ENCODE measurements around the gene TP53I13.

Gene TP53I13

DNA sequence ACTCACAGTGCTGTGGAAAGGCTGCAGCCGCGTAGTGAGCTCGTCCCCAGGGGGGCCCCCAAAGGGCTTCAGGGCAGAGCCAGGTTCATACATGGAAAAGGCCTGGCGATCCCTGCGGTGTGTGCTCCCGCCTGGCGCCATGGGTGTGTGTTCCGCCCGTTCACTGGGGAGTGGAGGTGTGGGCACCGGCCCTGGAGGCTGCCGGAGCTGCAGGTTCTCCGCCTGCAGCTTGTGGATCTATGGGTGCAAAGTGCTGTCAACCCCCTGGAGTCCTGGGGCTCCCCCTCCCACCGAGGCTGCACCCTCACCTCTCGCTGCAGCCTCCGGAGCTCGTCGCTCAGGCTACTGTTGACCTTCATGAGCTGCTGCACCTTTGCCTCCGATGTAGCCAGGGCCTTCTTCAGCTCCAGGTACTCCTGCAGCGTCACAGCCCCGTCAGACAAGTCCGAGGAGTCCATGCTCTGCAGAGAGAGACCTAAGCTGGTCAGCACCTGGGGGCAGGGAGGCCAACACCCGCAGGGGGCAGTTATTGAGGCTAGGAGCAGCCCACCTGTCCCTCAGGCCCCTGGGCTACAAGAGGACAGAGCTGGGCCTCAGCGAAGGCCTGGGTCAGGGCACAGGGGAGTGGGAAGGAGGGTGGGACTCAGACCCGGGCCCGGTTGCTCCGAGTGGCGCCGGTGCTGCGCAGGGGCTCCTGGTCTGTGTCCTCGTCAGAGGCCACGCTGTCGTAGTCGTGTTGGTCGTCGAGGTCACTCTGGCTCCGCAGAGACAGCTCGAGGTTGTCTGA is 7.9 kb downstream of the TP53I13 start:
- TF ChIP-seq, protein P1, sequence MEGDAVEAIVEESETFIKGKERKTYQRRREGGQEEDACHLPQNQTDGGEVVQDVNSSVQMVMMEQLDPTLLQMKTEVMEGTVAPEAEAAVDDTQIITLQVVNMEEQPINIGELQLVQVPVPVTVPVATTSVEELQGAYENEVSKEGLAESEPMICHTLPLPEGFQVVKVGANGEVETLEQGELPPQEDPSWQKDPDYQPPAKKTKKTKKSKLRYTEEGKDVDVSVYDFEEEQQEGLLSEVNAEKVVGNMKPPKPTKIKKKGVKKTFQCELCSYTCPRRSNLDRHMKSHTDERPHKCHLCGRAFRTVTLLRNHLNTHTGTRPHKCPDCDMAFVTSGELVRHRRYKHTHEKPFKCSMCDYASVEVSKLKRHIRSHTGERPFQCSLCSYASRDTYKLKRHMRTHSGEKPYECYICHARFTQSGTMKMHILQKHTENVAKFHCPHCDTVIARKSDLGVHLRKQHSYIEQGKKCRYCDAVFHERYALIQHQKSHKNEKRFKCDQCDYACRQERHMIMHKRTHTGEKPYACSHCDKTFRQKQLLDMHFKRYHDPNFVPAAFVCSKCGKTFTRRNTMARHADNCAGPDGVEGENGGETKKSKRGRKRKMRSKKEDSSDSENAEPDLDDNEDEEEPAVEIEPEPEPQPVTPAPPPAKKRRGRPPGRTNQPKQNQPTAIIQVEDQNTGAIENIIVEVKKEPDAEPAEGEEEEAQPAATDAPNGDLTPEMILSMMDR (conservative IDR thresholded peaks at IDR 0.05; ENCODE audit: control insufficient read depth, insufficient read depth, low read depth, low read length) = no peak
- DNase-seq (ENCODE audit: low read depth) = no peak
- no peak overlapping the region for H3K4me3 ChIP-seq (ENCODE audit: control insufficient read depth, low read depth, low read length)

DNA sequence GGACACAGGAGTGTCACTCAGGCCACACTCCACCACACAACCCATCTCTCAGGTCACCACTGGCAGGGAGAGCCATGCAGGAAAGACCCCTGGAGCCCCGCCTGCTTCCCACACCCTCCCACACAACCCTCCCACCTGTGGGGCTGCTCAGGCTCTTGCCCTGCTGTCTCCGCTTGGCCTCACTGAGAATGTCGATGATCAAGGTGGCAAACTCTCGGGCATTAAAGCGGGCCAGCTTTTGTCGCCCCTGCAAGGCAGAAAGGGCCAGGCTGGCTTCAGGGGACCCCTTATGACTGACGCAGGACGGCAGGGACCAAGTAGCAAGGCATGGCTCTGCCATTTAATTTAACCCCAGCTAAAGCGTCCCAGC is 8.5 kb downstream of the TP53I13 start:
- no peak overlapping the region for H3K4me3 ChIP-seq (ENCODE audit: control insufficient read depth, low read depth, low read length)
- TF ChIP-seq, protein P1 (conservative IDR thresholded peaks at IDR 0.05; ENCODE audit: control insufficient read depth, insufficient read depth, low read depth, low read length) = no peak
- DNase-seq (ENCODE audit: low read depth) = no peak

DNA sequence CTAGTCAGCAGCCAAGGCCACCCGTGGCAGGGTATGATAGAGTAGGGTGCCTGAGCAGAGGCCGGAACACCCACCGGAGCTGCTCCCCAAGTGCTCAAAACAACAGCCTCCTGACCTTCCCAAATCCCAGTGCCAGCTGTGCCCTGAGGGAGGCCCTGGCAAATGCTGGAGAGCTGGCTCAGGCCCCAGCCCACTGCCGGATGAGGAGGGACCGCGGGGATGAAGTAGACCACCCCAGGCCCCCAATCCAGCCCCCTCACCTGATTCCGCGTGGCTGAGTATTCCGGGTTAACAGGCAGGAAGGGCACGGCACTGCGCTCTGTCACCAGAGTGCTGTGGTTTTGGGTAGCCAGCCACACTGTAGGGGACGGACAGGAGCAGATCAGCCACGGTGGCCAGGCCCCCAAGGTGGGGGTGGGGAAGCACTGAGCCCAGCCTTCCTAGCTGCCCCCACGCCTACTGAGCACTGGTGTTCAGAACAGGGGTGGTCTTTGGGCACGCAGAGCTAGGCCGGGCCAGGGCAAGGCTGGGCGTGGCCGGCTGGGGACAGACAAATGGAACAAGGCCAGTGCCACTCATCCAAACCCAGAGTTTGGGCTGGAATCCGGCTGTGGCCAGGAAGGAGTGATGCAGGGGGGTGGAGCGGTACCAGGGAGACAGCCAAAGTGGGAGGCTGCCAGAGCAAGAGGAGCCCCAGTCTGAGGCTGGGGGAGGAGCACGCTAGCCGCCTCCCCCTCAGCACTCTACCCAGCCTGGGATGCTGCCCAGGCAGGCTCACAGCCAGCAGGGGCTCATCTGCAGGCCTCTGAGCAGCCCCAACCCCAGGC is 9.1 kb downstream of the TP53I13 start:
- H3K4me3 ChIP-seq (ENCODE audit: control insufficient read depth, low read depth, low read length) = no peak overlapping the region
- no peak for DNase-seq (ENCODE audit: low read depth)
- TF ChIP-seq, protein P1 (conservative IDR thresholded peaks at IDR 0.05; ENCODE audit: control insufficient read depth, insufficient read depth, low read depth, low read length) = no peak

DNA sequence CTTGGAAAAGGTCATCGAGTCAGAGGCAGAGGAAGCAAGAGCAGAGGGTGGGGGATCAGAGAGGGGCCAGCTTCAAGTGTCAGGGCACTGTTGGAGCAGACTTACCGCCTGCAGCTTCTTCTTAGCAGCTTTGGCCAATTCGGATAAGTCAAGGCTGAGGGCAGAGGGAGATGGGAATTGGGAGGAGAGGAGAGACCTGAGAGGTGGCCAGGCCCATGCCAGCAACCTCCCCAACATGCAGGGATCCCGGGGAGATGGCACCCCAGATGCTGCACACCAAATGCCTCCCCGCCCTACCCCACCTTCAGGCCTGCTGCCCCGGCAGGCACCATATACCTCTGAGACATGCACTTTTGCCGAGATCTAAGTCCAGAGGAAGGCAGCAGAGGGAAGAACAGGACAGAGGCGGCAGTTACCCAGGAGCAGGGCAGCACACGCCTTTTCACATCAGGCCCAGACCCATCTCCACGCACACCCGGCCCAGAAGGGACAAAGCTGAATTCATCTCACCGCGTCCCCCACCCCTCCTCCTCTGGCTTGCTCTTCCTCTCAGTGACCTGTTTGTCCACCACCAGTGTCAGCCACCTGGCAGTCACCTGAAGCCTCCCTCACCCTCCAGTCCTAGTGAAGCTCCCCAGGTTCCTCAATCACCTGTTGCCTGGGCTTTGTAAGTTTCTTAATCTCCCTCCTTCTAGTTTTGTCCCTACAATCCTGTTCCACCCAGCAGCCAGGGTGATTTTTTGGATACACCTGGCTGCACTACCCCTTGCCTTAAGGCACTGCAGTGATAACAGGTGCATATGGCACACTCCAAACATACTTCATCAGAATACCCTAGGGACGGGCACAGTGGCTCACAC is 10.4 kb downstream of the TP53I13 start:
- no peak overlapping the region for H3K4me3 ChIP-seq (ENCODE audit: control insufficient read depth, low read depth, low read length)
- TF ChIP-seq, protein P1 (conservative IDR thresholded peaks at IDR 0.05; ENCODE audit: control insufficient read depth, insufficient read depth, low read depth, low read length) = no peak
- no peak for DNase-seq (ENCODE audit: low read depth)

DNA sequence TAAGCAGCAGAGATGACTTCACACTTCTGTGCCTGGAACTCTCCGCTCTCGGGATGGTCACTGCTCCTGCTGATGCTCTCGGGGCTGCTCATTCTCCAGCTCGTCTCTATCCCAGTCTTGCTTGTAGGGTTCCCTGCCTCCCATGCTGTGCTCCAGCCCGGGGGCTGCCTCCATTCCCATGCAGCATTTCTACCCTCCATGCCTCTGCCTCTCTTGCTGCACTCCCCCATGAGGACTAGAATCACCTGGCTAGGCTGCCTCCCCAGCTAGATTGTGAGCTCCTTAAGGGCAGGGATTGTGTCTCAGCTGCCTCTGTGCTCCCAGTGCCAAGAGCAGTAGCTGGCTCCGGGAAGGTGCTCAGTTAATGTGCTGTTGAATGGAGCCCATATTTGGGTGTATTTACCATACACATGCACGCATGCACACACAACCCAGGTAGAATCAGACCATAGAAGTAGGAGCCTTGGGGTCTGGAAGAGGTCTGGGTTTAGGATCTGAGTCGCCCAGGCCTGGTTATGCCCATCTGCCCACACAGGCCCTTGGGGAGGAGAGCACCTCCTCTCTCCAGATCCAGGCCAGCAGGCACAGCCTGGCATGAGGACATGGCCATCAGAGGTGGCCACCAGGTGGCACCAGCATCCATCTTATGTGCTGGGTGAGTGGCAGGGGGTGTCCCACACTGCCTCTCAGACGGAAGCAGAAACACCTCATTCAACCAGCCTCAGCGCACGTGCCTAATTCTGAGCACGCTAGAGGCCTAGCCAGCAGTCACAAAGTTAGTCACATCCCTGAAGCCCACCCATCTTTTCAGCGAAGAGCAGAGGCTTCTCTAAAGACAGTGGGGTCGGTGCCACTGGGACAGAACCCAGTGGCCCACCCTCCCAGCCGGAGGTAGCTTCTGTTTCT is 11.6 kb downstream of the TP53I13 start:
- DNase-seq (ENCODE audit: low read depth) = peak; percentile 80
- H3K4me3 ChIP-seq (ENCODE audit: control insufficient read depth, low read depth, low read length) = no peak overlapping the region
- TF ChIP-seq, protein P1 (conservative IDR thresholded peaks at IDR 0.05; ENCODE audit: control insufficient read depth, insufficient read depth, low read depth, low read length) = peak; percentile 88

Measured in fibroblast of mammary gland (primary cell).